ENCODE measurements around the gene NCS1. TPM values are rescaled to one million over a fixed set of nuclear protein-coding genes. Genes with fewer than 3 reads are reported as not detected.

The NCS1 gene
- total and polyA plus RNA-seq, 9 of the 15 experiments (the other 6 are each of a cell fraction or from before 2014, with no cell fraction given) = 0.28 to 27.0 (median 9.6) TPM

DNA sequence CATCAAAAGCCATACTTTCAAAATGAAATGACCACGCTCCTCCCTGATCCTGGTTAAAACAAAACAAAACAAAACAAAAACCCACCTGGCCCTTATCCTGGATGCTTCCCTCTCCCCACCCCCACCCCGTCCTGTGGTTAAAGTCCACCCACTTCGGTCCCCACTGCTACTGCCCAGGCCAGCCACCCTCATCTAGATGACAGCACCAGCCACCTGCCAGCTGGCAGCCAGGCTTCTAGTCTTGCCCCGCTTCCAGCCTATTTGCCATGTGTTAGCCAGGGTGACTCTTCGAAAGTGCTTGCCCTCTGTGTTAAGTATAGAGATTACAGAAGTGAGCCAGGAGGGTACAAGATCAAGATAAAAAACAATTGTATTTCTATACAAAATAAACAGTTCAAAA lies 27.5 kb upstream of the NCS1 start:
- H3K36me3 ChIP-seq (ENCODE audit: control insufficient read depth, insufficient read depth, low read length) = no peaks in the 10 kb centered on the region
- no peaks in the 10 kb centered on the region for H3K9me3 ChIP-seq (replicated peaks; ENCODE audit: control insufficient read depth, insufficient read depth, low read depth, low read length)
- TF ChIP-seq ZNF134 (CRISPR knock-in tag; conservative IDR thresholded peaks at IDR 0.05) (no peak), SOX6 (IDR thresholded peaks at IDR 0.05) (no peak), CC2D1A (IDR thresholded peaks at IDR 0.05) (no peak), TRIM24 (IDR thresholded peaks at IDR 0.05) (no peak), SREBF2 (CRISPR knock-in tag; IDR thresholded peaks at IDR 0.05) (no peak), MNT (conservative IDR thresholded peaks at IDR 0.05) (no peak), HIVEP1 (CRISPR knock-in tag; IDR thresholded peaks at IDR 0.05) (no peak), CLOCK (CRISPR knock-in tag; IDR thresholded peaks at IDR 0.05; ENCODE audit: borderline replicate concordance) (no peak), SP1 (CRISPR knock-in tag; IDR thresholded peaks at IDR 0.05) (no peak), ZNF551 (CRISPR knock-in tag; IDR thresholded peaks at IDR 0.05) (no peak), ZNF780A (CRISPR knock-in tag; IDR thresholded peaks at IDR 0.05) (no peak), RFX1 (IDR thresholded peaks at IDR 0.05) (no peak)
- intact Hi-C loops (cut with micrococcal nuclease) = no loop called here
- no peak overlapping the region for H3K27ac ChIP-seq (ENCODE audit: extremely low read depth, low read depth, low read length)
- ChIA-PET CTCF (ENCODE audit: low intra/inter-chr PET ratio) (no interaction called here), POLR2A (interaction anchor here (0.6 kb wide), 1 partner anchor 171 kb away, joined by 3 read pairs; no protein-coding TSS in a partner anchor)
- H3K4me2 ChIP-seq (ENCODE audit: insufficient read depth, low read length) = no peak overlapping the region
- no peak overlapping the region for H2AFZ ChIP-seq (ENCODE audit: low read depth, low read length)
- no peaks in the 10 kb centered on the region for H4K20me1 ChIP-seq (replicated peaks; ENCODE audit: control insufficient read depth, insufficient read depth, low read length)
- H3K4me1 ChIP-seq (replicated peaks in 1 of 2; ENCODE audit: control insufficient read depth in 2 of 2, insufficient read depth in 2 of 2, low read length in 2 of 2) = peaks cover 3 to 27% of the 10 kb centered on the region in 2 experiments; a peak in 4 of 5 replicates
- no peak for ATAC-seq
- WGBS (ENCODE audit: insufficient coverage, low coverage, missing lambda C conversion rate) = 44% methylated on average over 5 of the region's 5 CpGs
- in situ Hi-C loops (cut with MboI) = loop anchor here (25.0 kb wide), 1 partner anchor 543 kb away; the partner anchor contains the start of gene EXOSC2
- no peaks in the 10 kb centered on the region; a peak in 1 of 5 replicates for H3K27me3 ChIP-seq (ENCODE audit: control insufficient read depth in 2 of 2, insufficient read depth in 2 of 2, low read length in 2 of 2)
- no peak for FAIRE-seq
- H3K9ac ChIP-seq (ENCODE audit: insufficient read depth in 1 of 2, low read depth in 2 of 2, low read length in 2 of 2) = peak overlapping the region in 1 of 2 experiments; percentile 62; a peak in 1 of 4 replicates
- H3K9me1 ChIP-seq (ENCODE audit: control insufficient read depth, insufficient read depth, low read length) = no peaks in the 10 kb centered on the region
- no peak for DNase-seq (ENCODE audit: extremely low read depth in 1 of 4, low spot score in 3 of 4)
- no peak overlapping the region for H3K4me3 ChIP-seq
- no TSS peak for BruUV-seq (replicated peaks)
- H3K79me2 ChIP-seq (ENCODE audit: control insufficient read depth, insufficient read depth, low read length) = no peaks in the 10 kb centered on the region

Data from K562 (cell line).